ENCODE measurements around the gene PLXNA4.

DNA sequence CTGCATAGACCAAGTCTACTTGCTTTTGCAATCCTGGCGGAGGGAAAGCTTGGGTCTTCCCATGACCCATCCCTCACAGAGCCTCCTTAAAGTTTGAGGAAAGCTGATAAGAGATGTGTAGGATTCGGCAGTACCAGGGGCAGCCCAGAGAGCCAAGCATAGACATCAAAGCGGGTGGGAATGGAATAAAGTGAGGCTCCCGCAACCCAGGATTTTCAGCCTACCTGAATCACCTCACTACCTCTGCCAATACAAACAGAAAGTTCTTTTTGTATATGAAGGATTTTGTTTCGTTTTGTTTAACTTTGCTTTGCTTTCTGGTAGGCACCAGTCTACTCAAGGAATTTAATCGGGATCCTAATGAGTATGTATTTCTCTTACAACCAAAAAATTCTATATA, 451.7 kb downstream of the PLXNA4 start:
- TF ChIP-seq, protein P1, sequence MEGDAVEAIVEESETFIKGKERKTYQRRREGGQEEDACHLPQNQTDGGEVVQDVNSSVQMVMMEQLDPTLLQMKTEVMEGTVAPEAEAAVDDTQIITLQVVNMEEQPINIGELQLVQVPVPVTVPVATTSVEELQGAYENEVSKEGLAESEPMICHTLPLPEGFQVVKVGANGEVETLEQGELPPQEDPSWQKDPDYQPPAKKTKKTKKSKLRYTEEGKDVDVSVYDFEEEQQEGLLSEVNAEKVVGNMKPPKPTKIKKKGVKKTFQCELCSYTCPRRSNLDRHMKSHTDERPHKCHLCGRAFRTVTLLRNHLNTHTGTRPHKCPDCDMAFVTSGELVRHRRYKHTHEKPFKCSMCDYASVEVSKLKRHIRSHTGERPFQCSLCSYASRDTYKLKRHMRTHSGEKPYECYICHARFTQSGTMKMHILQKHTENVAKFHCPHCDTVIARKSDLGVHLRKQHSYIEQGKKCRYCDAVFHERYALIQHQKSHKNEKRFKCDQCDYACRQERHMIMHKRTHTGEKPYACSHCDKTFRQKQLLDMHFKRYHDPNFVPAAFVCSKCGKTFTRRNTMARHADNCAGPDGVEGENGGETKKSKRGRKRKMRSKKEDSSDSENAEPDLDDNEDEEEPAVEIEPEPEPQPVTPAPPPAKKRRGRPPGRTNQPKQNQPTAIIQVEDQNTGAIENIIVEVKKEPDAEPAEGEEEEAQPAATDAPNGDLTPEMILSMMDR (IDR thresholded peaks at IDR 0.05) = no peak
- TF ChIP-seq POLR2AphosphoS5 (IDR thresholded peaks at IDR 0.05; ENCODE audit: insufficient read depth in 1 of 2, low read depth in 1 of 2) (no peak), POLR2A (IDR thresholded peaks at IDR 0.05) (no peak)

All from vagina (tissue), 2 donors.